ENCODE results near the gene LYSMD1.

The LYSMD1 gene

GRCh38 chr1:151176514-151177045, 10.9 kb upstream of the LYSMD1 start:
- FAIRE-seq = no peak

GRCh38 chr1:151175863-151176262, 10.2 kb upstream of the LYSMD1 start, which contains the start of gene TMOD4:
TMOD4 (minus strand) TSS chr1:151175981; CDS start chr1:151174875, 1,106 bp downstream.
- no peak for FAIRE-seq
- no peak for DNase-seq (ENCODE audit: insufficient read length, low spot score)

More at GRCh38 chr1:151176514-151177045, 10.9 kb upstream of the LYSMD1 start:
- no peak for DNase-seq (ENCODE audit: insufficient read length, low spot score)

- FAIRE-seq (no peak), DNase-seq (ENCODE audit: insufficient read length, low spot score) (no peak)
Observed at GRCh38 chr1:151175041-151175741, 9.5 kb upstream of the LYSMD1 start.

- FAIRE-seq = no peak
- no peak for DNase-seq (ENCODE audit: insufficient read length, low spot score)
Observed at GRCh38 chr1:151171190-151171589, 5.5 kb upstream of the LYSMD1 start.

GRCh38 chr1:151167116-151167515, 1.4 kb upstream of the LYSMD1 start:
- DNase-seq (ENCODE audit: insufficient read length, low spot score) = no peak
- FAIRE-seq = no peak

GRCh38 chr1:151166505-151166956, 829 bp upstream of the LYSMD1 start:
- FAIRE-seq (no peak), DNase-seq (ENCODE audit: insufficient read length, low spot score) (no peak)

- FAIRE-seq (no peak), DNase-seq (ENCODE audit: insufficient read length, low spot score) (peak; percentile 51)
Observed at GRCh38 chr1:151165281-151165737, 393 bp downstream of the LYSMD1 start.

GRCh38 chr1:151164732-151165280, 896 bp downstream of the LYSMD1 start:
- no peak for FAIRE-seq

GRCh38 chr1:151159373-151159772, 6.3 kb downstream of the LYSMD1 start:
- DNase-seq (ENCODE audit: insufficient read length, low spot score) (no peak), FAIRE-seq (no peak)

More at GRCh38 chr1:151164732-151165280, 896 bp downstream of the LYSMD1 start:
- DNase-seq (ENCODE audit: insufficient read length, low spot score) = no peak

GRCh38 chr1:151158751-151159251, 6.9 kb downstream of the LYSMD1 start:
- no peak for FAIRE-seq
- DNase-seq (ENCODE audit: insufficient read length, low spot score) = no peak

- no peak for FAIRE-seq
- no peak for DNase-seq (ENCODE audit: insufficient read length, low spot score)
Observed at GRCh38 chr1:151158326-151158725, 7.4 kb downstream of the LYSMD1 start.

- FAIRE-seq = no peak
Observed at GRCh38 chr1:151157067-151157531, 8.6 kb downstream of the LYSMD1 start.

GRCh38 chr1:151156515-151156819, 9.2 kb downstream of the LYSMD1 start, which contains the start of gene TNFAIP8L2:
TNFAIP8L2 (plus strand) TSS chr1:151156649; CDS start chr1:151158698, 2,049 bp downstream.
- DNase-seq (ENCODE audit: insufficient read length, low spot score) (no peak), FAIRE-seq (no peak)

More at GRCh38 chr1:151157067-151157531, 8.6 kb downstream of the LYSMD1 start:
- DNase-seq (ENCODE audit: insufficient read length, low spot score) = no peak

- DNase-seq (ENCODE audit: insufficient read length, low spot score) = no peak
- no peak for FAIRE-seq
Observed at GRCh38 chr1:151147665-151148064, 18.0 kb downstream of the LYSMD1 start.

GRCh38 chr1:151147132-151147503, 18.6 kb downstream of the LYSMD1 start:
- DNase-seq (ENCODE audit: insufficient read length, low spot score) (no peak), FAIRE-seq (no peak)

GRCh38 chr1:151146412-151147131, 19.1 kb downstream of the LYSMD1 start, which contains the start of gene SEMA6C:
SEMA6C (minus strand) TSS chr1:151146631; CDS start chr1:151142621, 4,010 bp downstream.
- FAIRE-seq (no peak), DNase-seq (ENCODE audit: insufficient read length, low spot score) (peak; percentile 91)

GRCh38 chr1:151146072-151146411, 19.7 kb downstream of the LYSMD1 start:
- no peak for FAIRE-seq
- no peak for DNase-seq (ENCODE audit: insufficient read length, low spot score)

- FAIRE-seq (no peak), DNase-seq (ENCODE audit: insufficient read length, low spot score) (no peak)
Observed at GRCh38 chr1:151145304-151146071, 20.2 kb downstream of the LYSMD1 start.

- DNase-seq (ENCODE audit: insufficient read length, low spot score) = no peak
Observed at GRCh38 chr1:151144474-151145303, 21.0 kb downstream of the LYSMD1 start.

More at GRCh38 chr1:151144474-151145303, 21.0 kb downstream of the LYSMD1 start:
- FAIRE-seq = no peak

All from HTR-8/SVneo (cell line).